HG03045 (cell line): ENCODE measurements around the gene TNFRSF1B.

Experiments
- ATAC-seq: cut with Tn5 transposase; IDR thresholded peaks from one replicate; pipeline ENCODE4 v1.9.1; 2021; ENCODE audit warnings: mild to moderate bottlenecking, moderate library complexity; ENCODE audit not compliant: unreplicated experiment

The TNFRSF1B gene

DNA sequence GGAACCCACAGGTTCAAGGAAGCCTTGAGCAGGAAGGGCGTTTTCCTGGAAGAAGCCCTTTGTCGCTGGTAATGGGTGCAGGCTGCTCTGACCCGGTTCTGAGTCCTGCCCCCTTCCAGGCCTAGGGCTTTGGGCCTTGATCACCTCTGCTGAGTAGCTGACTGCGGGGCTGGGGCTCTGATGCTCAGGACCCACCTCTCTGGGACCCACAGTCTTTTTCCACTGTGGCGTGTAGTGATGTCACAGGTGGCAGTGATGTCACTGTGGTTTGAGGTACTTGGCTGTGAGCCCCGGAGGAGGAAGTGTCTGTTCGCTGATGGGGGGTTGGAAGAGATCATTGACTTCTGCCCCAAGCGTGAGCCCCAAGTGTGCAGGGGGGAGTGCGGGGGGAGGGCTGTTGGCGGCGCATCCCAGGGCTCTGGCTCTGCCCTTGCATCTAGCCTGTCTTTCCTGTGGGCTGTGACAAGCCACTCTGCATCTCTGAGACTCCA is 6.9 kb downstream of the TNFRSF1B start:
- ATAC-seq = no peak

DNA sequence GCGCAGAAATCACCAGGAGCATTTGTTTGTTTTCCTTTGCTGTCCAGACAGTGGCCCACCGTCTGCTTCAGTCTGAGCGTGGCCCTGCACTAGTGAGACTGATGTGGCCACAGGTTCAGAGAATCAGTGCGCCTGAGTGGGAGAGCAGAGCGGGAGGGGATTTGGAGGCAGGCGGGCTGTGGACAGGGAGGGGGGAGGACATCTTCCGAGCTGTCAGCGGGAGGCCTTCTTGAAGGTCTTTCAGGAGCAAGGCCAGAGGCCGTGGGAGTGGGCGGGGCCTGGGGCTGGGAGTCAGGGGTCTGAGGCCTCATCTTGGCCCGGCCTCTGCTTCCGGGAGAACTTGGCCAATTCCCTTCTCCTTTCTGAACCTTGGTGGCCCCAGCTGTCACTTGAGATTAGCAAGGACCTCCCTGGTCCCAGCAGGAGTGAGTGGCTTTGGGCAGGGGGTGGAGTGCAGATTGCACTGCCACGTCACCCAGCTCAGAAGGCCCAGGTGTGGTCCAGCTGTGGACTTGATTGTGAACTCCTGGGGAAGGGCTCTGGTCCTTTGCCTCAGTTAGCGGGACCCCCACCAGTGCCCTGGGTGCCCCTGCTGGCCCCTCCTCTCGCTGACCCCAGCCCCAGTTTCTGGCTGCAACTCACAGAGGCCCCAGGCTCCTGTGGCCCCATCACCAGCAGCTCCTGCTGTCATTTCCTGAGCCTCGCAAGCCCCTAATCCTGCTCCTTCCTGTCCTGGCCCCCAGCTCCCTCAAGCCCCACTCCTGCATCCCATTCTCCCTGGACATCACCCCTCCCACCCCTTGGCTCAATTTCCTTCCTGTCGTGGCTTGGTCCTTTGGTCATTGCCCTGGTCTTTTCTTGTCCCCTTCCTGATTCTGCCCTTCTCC is 8.4 kb downstream of the TNFRSF1B start:
- no peak for ATAC-seq

DNA sequence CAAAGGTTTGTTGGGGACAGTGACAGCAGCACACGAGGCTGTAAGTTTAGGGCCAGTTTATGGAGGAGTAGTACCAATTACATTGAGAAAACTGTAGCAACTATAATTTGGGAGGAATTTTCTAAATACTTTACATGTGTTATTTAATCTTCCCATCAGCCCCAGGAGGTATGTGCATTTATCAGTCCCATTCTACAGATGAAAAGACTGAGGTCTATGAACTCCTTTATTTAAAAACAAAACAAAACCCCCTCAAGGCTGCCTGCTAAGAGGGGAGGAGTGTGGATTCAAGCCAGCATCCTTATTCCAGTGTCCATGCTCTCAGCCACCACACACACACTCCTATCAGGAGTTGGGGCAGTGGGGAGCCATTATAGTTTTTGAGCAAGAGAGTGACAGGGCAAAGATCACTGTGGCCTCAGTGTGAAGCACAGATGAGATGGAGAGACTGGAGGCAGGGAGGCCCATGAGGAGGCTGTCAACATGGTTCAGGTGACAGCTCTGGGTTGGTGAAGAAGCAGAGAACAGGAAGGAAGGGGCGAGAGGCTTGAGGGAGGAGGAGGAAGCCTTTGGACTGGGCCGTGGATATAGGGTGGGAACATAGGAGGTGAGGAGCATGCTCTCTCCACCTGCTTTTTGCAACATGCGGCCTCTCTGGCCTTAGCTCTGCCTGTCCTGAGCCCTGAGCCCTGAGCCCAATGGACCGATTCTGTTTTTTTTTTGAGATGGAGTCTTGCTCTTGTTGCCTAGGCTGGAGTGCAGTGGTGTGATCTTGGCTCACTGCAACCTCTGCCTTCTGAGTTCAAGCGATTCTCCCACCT is 9.7 kb downstream of the TNFRSF1B start:
- no peak for ATAC-seq

- no peak for ATAC-seq
Observed at GRCh38 chr1:12177156-12177998, 10.6 kb downstream of the TNFRSF1B start.

DNA sequence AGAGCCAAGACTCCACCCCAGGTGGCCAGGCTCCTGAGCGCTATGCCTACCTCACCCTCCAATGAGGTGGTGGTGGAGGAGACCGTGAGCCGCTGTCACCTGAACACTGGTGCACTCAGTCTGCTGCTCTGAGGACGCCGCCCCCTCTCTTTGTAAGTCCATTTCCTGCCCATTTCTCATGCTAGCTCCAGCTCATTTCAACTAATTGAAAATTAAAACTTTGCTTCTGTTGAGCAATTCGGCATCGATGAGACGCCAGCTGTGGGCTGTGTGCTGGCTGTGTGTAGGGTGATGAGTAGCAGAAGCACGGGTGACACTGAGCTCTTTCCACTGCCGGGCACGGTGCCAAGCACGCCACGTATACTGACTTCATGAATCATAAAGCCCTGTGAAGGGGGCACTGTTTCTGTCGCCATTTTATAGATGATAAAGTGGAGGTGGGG is 11.2 kb downstream of the TNFRSF1B start:
- no peak for ATAC-seq

GRCh38 chr1:12178511-12178910 is 11.7 kb downstream of the TNFRSF1B start:
- ATAC-seq = no peak

GRCh38 chr1:12179111-12179519 is 12.3 kb downstream of the TNFRSF1B start:
- ATAC-seq = no peak

GRCh38 chr1:12179676-12180075 is 12.9 kb downstream of the TNFRSF1B start:
- no peak for ATAC-seq

DNA sequence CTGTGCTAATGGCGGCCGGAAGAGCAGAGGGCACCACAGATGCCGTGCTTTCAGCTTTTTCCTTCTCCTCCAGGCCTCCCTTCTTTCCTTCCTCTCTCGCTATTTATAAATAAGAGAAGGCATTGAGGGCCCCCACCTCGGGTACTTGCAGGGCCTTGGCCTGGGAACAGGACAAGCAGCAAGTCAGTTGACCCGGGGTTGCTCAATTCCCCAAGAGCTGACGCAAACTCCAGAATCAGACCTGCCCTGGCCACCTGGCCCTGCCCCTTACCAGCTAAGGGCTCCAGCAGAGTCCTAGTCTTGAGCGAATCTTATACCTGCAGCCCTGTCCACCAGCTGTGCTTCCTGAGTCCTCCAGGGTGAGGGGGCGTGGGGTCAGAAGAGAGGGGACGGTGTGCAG is 13.5 kb downstream of the TNFRSF1B start:
- no peak for ATAC-seq

GRCh38 chr1:12180903-12181302 is 14.1 kb downstream of the TNFRSF1B start:
- no peak for ATAC-seq

- no peak for ATAC-seq
Observed at GRCh38 chr1:12181568-12181967, 14.8 kb downstream of the TNFRSF1B start.

DNA sequence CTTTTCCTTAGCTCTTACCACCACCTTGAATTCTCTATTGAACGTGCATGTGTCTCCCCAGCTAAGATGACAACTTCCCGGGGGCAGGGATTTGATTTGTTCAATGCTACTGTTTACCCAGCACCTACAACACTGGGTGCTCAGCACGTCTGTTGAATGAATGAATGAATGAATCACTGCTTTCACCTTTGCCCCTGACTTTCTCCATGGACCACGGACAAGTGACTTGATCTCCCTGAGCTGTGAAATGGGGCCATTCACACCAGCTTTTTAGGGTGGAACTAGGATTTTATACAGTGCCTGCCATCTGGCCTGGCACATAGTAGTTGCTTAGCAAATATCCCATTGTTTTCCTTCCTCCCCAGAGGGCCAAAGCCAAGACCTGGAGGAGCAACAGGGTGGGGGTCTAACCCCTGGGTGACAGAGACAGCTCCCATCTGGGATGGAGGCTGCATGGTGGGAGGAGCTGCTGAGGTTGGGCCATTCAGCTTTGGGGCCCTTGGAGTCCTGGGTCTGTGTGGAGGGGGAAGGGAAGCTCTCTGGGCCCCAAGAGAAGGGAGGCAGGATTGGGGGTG is 15.7 kb downstream of the TNFRSF1B start:
- no peak for ATAC-seq

GRCh38 chr1:12183095-12183794 is 16.5 kb downstream of the TNFRSF1B start:
- ATAC-seq = no peak

DNA sequence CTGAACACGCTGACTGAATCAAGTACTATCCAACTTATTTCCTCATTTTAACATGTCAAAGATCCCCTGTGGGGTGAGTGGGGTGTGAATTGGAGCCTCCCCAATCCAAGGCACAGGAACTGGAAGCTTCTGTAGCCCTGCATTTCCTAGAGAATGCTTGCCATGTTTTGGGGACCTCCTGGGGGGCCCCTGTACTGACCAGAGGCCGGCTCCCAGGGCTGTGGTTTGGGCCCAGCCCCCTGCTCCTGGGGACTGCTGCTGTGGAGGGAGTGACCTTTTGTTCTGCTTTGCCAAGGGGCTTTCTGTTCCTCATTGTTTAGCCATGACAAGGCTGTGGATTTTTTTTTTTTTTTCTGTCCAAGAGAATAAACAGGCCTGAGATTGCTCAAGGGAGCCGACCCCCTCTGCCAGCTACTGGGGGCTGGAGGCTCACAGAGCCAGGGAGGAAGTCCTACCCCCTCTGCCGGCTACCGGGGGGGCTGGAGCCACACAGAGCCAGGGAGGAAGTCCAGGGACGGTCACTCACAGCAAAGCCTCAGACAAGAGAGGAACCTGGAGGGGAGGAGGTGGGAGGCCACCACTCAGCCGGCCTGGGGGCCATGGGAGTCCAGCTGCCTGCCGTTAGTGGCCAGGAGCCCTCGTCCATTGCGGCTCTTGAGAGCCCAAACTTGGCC is 17.4 kb downstream of the TNFRSF1B start:
- ATAC-seq = no peak

DNA sequence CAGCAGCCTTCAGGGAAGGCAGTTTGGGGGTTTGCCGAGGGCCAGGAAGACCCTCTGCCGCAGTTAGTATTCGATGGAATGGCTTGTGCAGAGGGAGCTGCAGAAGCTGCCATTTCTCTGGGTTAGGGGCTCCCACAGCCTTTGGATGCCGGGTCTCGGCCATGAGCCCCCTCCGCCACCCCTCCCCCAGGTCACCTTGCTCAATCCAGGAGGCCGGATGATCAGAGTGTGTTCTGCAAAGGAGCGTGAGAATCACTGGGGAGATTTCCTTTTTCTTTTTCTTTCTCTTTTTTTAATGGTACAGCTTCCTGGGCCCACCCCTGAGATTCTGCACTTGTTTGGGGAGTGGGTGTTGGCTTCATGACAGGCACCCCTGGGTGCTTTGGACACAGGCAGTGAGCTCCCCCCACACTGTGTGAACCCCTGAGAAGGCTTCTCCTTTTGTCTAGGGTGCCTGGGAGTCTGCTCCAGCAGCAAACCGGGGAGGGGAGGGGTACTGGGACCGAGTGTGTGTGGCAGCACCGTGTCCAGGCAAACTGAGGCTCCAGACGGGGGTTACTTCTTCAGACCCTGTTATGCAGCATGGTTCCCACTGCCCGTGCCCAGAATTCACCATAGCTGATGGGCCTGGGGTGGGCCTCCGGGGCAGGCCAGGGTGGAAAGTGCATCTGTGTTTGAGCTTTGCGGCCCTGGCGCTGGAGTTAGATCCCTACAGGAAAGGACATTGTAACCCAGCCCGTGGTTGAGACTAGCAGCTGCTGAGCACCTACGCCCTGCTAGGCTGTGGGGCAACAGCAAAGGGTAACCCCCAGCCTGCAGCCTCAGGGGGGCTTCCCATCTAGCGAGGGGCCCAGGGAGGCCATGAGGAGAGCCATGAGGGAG is 18.5 kb downstream of the TNFRSF1B start:
- ATAC-seq = no peak

DNA sequence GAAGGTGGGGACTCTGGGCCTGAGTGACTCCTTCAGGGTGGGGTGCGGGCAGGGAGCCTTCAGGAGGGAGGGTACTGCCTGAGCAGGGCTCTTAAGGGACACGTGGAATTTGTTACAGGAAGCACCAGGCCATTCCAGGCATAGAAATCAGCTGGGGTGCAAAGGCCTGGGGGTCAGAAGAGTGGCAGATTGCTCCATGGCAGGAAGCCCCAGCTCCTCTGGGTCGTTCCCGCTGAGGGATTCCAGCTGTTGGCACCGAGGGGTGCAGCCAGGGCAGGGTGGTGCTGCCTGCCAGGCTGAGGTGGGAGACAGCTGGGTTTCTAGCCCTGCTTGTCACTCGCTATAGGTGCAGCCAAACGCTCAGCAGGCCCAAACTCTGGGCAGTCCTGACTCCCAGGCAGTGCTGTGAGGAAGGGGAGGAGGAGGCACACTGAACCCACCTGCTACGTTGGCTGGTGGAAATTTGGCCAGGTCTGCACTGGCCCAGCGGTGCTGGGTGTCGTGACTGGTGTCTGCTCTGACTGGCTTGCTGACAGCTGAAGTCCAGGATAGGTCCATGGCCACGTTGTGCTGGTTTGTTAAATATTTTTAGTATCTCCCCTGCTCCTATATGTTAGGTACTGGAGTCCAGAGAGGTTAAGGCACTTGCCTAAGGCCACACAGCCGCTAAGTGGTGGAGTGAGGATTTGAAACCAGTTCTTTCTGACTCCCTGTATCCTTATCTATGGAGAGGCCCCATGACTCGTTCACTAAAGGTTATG is 19.3 kb downstream of the TNFRSF1B start:
- ATAC-seq = no peak

DNA sequence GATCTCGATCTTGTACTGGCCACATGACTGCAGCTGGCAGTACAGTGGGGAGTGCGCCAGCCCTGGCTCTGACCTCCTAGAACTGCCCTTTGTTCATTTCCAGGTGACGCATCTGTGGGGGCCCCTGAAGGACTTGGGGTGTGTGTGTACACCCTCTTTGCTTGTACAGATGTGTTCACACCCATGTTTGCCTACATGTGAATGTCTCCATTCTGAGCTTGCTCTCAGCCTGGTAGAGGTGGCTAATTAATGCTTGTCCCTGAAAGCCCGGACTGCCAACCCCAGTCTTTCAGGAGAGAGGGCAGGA is 19.8 kb downstream of the TNFRSF1B start:
- no peak for ATAC-seq

DNA sequence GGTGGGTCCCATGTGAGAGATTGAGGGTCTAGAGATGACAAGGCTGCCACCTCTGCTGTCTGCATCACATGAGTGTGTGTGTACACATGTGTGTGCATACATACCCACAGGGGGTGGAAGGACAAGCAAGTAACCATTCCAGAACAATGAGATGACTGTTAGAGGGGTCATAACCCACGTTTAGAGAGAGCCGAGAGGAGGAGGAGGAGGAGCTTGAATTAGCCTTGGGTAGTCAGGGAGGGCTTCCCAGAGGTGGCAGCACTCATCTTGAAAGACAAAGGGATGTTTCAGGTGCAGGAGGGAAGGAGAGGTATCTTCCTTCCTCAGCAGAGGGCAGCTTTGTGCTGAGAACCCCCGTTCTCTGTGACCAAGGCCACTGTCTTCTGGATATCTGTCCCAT is 21.3 kb downstream of the TNFRSF1B start:
- no peak for ATAC-seq
